Right lobe of liver (tissue), 4 donors: Measurements from ENCODE around the gene SFSWAP.

Experiments used
- CTCF ChIP-seq, 4 donors: fragments of 200-600 bp in 3 of 4; fragments of 450-650 bp in 1 of 4; IDR thresholded peaks; one replicate each; pipeline versions ENCODE4 v1.5.1 to v1.8.0; 2016 to 2022; ENCODE audit warnings: antibody characterized with exemption in 4 of 4, mild to moderate bottlenecking in 2 of 4
- POLR2A ChIP-seq: fragments of 450-650 bp; IDR thresholded peaks from one replicate; pipeline ENCODE4 v1.6.1; 2017; ENCODE audit warnings: antibody characterized with exemption, mild to moderate bottlenecking
- donor health status: DM: no; HTN: no; CAD: no.
- donor health status: DM: no; HTN: no; CAD: no.
- donor health status: DM: no; HTN: yes; CAD: no.

GRCh38 chr12:131836193-131836592 lies 125.3 kb downstream of the SFSWAP start:
- TF ChIP-seq CTCF (IDR thresholded peaks at IDR 0.05): peak in 3 of 4 donors; percentile 11 to 45 (median 35)
- TF ChIP-seq POLR2A: no peak
